GM19328 (cell line): ENCODE results near the gene TET3.

Experiments
- ATAC-seq: cut with Tn5 transposase; IDR thresholded peaks from one replicate; pipeline ENCODE4 v1.9.1; 2021; ENCODE audit warnings: mild to moderate bottlenecking, moderate library complexity; ENCODE audit not compliant: unreplicated experiment

TET3 gene

DNA sequence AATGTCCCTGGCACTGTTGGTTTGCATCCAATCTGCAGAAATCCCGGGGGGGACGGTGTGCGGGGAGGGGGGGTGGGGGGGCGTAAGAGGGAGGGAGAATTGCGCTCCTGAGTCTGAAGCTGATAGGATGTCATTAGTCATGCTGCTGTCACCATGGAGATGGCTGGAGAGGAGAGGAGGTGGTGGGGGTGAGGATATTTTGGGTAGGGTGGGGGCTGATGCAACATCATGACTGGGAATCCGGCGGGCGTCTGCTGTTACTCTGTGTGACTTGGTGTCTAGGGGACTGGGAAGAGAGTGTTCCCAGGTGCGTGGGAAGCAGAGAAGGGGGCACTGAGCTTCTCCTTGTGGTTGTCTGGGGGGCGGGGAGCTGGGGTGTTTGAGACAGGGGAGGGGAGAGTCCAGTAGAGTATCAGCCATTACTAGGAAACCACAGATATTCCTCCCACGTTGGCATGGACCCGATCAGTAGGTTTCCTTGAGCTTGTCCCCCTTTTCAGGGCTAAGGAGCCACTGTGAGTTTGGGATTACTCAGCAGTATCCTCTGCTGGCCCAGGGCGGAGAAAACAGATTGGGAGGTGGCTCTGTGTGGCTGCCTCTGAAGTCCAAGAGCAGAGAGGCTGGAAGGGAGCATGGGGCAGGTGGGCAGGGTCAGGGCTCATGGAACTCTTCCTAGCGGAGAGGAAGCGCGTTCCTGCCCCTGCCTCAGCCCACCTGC is 18.9 kb downstream of the TET3 start:
- no peak for ATAC-seq

DNA sequence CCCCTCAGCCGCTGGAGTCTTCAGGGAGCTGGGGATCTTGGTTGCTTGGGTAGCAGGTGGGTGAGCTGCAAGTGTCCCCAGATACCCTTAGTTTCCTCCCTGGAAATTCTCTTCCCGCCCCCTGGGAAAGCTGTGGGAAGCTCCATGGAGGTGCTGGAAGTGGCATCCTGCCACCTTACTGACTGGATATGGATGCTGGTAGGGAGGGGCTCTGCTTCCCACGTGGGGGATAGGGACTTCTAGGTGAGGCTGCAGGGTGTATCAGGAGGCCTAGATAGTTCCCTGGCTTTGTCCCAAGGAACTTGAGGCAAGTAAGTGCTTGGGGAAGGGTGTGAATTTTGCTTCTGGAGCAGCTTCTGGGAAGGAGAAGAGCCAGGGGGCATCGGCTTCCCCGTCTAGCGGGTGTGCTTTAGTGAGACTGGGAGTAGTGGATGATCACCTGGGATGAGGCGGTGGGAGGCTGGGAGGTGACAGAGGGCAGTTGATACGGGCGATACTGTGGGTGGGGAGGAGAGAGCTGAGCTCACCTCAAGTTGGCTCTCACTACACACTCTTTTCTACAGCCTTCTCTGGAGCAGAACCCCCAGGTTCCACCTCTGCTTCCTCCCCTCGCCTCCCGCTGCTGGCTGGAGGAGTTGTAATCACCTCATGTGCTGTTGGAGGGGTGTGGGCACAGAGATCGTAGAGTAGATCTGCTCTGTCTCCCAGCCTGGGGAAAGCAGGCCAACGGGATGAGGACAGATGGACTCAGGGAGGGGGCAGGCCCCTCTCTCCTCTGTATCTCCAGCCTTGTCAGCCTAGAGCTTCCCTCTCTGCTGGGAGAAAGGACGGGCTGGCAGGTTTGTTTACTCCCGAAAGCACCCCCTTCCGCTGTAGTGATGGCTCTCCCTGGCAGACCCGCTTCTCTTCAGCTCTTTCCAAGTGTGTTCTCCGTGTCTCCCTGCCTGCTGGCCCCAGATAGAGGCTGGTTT is 19.8 kb downstream of the TET3 start:
- ATAC-seq: no peak

DNA sequence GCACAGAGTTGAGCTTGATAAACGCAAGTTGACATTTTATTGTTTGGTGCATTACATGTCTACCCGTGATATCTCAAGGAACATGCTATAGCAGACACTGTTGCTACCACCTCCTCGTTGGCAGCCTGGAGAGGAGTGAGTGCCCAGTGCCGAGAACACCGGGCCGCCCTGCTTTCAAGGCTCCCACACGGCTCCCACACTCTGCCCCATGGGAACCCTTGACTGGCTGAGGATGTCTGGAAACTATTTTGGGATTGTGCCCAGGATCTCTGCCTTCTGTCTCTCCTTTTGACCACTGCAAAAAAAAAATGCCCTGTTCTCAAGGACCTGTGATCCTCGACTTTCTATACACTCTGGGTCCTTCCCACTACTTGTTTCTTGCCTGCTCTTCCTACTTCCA is 21.1 kb downstream of the TET3 start:
- no peak for ATAC-seq

DNA sequence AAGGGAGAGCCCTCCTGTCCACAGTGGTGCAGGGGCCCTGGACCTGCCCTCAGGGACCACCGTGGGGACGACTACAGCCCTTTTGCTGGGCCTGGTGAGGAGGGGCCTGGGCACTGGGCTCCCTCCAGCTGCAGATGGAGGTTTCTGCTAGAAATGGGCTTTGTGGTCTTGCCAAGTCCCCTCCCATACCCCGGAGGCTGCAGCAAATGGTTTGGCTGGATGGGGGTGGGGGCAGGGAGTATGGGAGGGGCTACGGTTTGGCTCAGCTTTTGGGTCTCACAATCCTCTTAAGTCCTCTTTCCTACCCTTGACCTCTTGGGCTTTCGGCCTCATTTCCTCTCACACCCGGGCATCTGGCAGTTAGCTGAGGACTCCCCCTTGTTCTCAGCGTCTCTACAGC is 21.7 kb downstream of the TET3 start:
- ATAC-seq: no peak

DNA sequence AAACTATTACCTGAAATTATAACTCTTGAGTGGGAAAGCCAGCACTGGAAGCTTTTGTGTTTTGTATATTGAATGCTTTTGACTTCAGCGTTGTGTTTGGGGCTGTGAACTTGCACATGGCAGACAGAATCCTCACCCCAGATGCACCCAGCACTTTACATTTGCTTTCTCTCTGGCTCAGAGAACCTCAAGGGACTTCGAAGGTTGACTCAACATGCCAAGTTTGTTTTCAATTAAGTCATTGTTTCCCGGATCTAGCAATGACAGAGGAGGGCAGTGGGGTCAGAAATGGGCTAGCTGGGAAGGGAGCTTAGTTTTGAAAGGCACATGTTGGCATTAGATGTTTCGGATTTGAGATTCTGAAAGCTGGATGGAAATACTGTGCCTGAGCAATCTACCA is 22.4 kb downstream of the TET3 start:
- no peak for ATAC-seq

DNA sequence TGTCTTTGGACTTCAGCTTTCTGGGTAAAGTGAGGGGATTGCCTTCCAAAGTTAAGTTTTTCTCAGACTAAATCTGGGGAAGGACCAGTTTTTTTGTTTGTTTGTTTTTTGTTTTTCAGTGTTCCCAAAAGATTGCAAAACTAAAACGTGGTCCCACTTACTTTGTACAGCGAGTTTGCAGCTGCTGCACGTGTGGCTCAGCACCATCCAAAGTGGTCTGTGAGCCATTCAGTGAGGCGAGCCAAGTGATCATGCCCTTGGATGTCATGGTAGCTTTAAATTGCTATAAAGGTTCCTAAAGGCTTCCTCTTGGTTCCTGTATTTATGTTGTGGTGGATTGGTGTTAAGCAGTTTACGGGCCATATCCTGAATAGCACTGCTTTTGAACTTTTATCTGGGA is 23.0 kb downstream of the TET3 start:
- ATAC-seq: no peak

DNA sequence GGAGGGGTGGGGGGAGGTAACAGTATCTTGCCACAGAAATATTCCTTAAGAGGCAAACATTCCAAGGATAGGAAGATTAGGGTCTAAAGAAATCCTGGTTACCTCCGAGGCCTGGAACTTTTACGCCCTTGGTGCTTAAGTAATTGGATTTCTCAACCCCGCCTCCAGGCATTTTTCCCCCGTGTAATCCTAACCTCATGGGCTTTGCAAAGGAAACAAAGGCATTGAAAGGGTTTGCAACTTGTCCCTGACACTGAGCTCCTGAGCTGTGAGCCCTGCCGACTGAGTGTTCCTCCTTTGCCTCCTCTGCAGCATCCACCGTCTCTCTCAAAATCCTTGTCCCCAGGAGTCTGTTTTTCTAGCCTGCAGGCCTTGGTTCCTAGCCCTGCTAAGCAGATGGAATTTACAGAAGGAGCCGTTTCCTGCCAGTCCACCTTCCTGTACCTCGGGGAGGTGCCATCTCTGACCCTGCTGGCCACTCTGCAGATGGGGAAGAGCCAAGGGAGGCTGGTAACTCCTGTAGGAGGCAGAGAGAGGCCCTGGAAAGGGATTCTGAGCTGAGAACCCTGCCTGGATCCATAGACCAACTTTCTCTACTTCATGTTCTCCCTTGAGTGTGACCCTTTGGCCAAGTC is 24.2 kb downstream of the TET3 start:
- no peak for ATAC-seq

DNA sequence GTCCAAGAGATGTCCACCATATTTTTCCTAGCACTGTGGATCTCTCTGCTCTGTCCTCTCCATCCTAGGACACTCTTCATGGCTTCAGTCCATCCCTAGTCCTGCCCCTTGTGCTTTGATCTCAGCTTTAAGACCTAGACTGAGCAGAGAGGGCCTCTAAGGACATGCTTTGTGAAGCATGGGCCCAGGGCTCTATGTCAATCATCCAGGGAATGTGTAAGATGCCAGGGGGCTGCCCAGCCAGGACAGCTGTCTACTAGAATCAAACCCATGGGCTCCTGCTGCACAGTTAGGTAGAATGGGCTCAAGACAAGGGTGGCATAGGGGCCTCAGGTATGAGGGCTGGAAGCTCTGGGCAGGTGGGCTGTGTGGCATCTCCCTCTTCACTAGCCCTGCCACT is 24.9 kb downstream of the TET3 start:
- ATAC-seq: no peak

DNA sequence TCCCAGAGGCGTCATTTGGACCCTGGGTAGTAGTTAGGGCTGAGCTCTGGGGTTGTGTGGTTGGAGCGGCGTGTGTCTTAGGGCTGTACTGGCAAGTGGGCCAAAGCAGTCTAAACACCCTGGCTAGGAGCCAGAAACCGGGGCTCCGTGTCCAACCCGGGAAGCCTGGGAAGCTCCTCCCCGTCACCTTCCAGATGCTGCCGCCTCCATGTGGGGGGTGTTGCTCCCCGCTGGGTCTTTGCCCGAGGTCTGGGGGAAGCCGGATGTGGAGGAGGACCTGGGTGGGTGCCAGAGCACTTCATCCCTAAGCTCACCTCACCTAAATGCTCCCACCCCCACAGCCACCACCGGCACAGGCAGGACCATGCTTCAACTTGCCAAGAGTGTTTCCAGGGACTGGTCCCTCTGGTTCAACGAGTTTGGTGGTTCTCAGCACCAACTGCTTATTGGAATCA is 25.4 kb downstream of the TET3 start:
- ATAC-seq: no peak

DNA sequence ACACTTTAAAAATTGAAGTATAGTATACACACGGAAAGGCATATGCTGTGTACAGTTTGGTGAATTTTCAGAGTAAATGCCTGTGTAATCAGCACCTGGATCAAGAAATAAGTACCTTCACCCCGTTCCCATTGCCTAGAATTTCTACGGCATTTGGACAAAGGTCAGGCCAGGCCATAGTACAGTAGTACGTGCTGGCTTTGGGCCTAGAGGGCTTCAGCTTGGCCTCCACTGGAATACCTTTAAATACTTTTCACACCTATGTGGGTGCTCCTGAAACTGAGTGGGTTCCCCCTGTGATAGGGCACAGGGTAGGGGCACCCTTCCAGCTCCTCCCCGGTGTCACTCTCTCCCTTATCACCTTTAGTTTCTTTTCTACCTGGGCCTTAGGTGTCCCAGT is 26.5 kb downstream of the TET3 start:
- no peak for ATAC-seq

DNA sequence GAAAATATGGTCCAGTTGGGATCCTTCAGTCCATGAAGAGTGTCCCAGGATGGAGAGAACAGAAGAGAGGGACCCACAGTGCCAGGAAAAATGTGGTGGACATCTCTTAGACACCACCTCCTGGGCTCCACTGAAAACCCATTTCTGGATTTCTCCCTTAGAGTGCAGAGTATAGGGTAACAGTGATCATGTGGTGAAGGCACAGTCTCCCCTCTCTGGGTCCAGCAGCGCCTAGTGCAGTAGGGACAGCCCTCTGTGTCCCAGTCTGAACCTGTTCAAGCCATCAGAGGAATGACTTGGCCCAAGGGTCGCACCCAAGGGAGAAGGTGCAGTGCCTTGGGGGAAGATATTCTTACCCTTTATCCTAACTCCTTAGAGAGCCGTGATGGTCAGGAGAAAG is 30.1 kb downstream of the TET3 start:
- ATAC-seq: no peak

DNA sequence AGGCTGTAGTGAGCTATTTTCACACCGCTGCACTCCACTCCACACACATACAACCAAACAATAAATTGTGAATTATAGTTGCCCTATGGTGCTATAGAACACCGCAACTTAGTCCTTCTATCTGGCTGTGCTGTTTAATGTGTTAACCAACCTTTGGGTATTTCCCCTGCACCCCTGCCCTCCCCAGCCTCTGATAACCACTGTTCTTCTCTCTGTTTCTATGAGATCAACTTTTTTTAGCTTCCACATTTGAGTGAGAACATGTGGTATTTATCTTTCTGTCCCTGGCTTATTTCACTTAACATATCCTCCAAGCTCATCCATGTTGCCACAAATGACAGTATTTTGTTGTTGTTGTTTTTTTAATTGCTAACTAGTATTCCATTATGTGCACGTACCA is 32.5 kb downstream of the TET3 start:
- ATAC-seq: no peak

DNA sequence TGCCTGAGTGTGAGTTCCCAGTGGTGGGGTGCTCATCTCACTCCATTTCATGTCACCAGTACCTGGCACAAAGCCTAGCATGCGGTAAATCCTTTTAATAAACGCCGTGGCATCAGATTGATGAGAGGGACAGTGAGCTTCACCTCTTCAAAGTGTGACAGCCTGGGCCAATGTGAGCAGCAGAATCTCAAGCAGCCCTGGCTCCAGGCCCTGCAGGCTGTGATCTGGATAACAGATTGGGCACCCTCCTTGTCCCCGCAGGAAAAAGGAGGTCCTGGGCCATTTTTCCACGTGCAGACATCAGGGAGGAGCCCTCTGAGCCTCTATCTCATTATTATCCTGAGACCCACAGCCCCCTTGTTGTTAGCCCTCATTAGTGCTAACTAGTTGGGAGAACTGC is 34.8 kb downstream of the TET3 start:
- ATAC-seq: no peak

DNA sequence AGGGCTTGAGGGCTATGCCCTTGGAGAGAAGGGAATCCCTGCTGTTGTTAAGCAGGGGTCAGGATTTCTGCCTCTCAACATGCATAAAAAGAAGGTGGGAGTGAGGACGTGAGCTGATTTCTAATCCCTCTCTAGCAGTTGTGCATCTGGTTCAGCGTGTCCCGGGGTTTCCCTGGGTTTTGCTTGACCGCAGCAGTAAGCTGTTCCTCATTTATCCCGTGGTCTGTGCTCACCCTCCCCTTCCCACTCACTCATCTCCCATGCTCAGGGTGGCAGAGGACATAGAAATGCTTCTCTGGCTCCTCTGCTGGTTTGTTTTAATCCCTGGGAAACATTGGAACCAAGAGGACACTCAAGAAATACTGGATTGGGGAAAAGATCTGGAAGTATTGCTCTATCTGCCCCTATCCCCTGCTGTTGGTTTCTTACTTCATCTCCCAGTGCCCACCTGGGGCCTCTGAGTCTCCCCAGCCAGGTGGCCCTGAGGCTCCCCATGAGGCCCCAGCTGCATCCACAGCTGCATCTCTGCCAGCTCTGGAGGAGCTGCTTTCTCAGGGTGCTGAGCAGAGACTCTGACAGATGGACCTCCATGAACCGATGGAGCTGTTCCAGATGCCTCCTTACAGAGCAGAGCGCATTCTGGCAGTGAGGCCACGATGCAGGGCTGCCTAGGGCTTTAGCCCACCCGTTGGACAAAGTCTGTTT is 36.1 kb downstream of the TET3 start:
- ATAC-seq: no peak

DNA sequence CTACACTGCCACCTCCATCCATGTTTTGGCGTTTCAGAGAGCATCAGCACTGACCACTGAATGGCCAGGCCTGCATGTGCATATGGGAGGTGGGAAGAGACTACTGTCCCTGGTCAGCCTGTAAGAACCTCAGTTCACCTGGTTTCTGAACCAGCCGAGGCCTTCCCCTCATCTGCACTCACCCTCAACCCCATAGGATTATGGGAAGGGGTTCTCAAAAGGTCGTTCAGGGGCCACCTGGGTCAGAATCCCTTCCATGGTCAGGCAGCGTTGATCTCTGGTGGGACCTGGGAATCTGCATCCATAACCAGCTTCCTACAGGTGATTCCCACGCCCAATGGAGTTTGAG is 36.7 kb downstream of the TET3 start:
- ATAC-seq: no peak

DNA sequence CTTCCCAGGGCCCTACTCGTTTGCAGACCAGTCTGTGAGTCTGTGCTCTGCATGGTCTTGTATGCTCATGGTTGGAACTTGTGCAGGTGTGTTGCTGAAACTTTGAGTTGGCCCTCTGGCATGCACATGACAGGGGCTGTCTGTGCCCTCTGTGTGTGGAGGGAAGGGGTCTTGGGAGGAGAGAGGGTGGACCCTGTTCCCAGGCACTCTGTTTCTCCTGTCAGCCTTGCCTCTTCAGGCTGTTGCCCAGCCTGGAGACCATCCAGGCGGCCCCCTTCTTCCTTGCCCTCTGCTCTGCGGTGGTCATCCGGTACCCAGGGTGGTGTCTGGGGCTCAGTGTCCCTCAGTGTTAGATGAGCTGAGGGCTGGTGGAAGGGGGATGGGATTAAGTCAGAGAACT is 39.5 kb downstream of the TET3 start:
- no peak for ATAC-seq

DNA sequence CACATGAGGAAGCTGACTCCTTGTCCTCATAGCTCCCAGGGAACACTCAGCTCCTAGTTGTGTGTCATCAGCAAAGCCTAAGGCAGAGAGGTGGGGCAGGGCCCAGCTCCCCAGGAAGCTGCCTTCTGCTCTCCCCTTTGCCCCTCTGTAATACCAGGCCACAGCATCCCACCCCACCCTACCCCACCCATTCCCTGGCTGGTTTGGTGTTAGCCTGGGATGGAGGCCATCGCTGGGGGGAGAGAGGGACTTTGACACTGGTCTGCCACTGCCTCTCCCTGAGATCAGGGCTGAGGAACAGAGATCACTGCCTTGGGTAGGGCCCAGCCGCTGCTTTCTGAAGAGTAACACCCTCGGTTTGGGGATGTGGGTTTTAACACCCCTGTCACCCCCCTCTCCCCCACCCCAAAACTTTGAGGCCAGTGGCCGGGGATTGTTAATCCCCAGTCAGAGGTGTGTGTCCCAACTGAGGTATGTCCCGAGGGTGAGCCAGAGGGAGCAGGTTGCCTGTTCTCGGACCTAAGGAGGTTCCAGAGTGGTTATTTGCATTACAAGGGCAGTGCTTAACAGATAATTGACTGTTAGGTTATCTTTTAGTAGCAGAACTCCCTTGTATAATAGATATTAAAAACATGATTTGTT is 41.4 kb downstream of the TET3 start:
- ATAC-seq: no peak

DNA sequence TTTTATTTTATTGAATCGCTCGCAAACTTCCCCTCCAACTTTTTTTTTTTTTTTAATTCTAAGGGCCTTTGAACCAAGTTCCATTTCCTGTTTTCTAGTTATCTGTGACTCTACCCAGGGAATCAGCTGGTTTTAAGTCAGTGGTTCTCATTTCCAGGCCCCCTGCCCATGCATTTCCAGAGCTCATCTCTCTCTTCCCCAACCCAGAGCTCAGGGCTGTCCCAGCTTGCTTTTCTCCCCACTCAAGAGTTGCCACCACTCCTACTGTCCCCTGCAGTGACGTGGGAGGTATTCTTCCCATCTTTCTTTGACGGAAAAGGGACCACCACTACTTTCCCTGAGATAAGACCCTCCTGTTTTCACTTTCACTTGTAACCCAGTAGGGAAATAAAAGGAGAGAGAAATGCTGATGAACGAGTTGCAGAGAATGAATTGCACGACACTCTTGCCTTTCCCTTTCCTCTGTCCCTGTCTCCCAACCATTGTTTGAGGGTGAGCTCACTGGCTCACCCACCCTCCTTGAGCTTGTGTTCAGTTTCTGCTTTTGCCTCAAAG is 42.1 kb downstream of the TET3 start:
- ATAC-seq: no peak

DNA sequence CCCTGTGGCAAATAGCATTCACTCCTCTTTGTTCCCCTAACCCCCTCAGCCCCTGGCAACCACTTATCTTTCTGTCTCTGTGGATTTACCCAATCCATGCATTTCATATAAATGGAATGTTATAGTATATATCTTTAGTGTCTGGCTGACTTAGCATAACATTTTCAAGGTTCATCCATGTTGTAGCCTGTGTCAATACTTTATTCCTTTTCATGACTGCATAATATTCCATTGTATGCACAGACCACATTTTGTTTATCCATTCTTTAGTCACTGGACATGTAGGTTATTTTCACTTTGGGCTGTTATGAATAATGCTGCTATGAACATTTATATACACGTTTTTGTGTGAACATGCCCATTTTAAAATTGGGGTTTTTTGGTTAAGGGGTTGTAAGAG is 42.8 kb downstream of the TET3 start:
- ATAC-seq: no peak

DNA sequence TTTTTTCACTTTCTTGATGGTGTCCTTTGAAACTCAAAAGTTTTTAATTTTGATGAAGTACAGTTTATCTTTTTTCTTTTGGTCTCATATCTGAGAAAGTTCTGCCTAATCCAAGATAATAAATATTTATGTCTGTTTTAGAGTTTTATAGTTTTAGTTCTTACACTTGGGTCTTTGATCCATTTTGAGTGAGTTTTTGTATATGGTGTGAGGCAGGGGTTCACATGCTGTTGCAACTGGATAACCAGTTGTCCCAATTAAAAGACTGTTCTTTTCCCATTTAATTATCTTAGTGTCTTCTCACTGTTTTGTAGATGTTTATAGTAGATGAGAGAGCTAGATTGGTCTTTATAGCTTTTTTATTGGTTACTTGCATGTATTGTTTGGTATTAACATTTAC is 43.6 kb downstream of the TET3 start:
- no peak for ATAC-seq
